ENCODE results near the gene CEP68.
A peak's percentile ranks its signal among the peaks of the same experiment; 100 is the strongest.
"Not testable (repeated sequence)": the region's sequence is repeated elsewhere in the genome, so short reads cannot be mapped to it uniquely, and the experiment has no call there.

CEP68 gene, protein sequence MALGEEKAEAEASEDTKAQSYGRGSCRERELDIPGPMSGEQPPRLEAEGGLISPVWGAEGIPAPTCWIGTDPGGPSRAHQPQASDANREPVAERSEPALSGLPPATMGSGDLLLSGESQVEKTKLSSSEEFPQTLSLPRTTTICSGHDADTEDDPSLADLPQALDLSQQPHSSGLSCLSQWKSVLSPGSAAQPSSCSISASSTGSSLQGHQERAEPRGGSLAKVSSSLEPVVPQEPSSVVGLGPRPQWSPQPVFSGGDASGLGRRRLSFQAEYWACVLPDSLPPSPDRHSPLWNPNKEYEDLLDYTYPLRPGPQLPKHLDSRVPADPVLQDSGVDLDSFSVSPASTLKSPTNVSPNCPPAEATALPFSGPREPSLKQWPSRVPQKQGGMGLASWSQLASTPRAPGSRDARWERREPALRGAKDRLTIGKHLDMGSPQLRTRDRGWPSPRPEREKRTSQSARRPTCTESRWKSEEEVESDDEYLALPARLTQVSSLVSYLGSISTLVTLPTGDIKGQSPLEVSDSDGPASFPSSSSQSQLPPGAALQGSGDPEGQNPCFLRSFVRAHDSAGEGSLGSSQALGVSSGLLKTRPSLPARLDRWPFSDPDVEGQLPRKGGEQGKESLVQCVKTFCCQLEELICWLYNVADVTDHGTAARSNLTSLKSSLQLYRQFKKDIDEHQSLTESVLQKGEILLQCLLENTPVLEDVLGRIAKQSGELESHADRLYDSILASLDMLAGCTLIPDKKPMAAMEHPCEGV

DNA sequence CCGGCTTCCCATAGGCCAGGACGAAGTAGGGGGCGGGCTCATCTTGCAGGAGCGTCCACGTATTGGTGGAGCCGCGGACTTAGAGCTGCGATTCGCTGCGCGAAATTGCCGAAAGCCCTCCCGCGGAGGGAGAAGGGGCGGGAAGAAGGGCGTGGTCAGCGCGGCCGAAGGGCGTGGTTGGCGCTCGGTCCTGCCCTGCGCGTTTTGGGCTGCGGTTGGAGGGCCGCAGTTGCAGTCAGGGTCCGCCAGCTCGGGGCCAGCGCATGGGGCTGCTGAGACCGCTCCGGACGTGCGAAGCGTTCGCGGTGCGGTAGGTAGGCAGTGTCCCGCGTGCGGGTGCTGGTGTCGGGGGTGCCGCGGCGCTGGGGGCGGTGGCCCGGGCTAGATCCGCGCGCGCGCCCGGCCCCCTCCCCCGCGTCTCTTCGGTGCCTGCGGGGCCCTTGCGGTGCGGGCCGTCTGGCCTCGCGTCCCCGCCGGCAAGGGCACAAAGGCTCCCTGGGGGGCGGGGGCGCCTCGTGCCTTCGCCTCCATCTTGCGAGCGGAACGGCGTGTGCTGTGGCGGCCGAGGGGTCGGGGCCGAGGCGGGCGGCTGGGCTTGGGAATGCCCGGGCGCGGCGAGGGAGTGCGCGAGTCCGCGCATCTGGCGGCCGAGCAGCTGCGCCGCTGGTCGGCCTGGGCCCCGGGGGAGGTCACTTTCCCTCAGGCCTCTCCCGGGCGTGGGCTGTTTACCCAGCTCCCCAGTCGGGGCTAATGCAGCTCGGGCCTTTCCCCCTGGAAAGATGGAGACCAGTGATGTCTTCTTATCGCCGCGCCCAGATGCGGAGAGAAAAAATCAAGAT, at the start of gene CEP68:
TSS of gene CEP68 (plus strand) at position 202 of the 839 bp plus-strand sequence. CDS start 13,029 bp downstream, outside the sequence.
- DNase-seq, result peak; percentile 95 to 96

DNA sequence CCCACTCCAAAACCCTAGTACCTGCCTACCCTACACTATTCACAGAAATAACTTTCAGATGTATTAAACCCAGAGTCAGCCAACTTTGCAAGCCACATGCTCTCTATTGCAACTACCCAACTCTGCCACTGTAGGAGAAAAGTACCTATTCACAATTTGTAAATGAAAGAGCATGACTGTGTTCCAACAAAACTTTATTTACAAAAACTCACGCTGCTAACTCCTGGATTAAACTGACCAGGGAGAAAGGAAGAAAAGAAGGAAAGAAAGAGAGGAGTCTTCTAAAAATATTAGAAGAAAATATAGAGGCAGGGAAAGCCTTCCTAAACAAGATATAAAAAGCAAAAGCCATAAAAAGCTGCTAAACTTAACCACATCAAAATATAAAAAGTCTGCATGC, 42.4 kb upstream of the CEP68 start:
- no peak for DNase-seq

DNA sequence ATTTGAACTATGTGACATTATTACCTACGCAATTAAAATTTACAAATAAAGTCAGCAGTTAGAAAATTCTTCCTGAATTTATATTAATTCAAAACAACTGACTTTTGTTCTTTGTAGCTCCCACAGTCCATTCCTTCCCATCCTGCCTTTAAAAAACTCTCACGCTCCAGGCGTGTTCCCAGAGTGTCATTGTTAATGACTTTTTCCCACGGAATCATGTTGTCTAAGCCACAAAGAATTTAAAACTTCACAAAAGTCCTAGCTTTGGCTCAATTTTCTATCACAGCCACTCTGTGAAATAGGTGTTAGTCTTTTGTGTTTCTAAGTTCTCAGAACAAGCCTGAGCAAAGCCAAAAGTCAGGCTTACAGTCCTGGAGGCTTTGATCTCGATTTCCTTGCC, 40.5 kb upstream of the CEP68 start:
- no peak for DNase-seq

DNA sequence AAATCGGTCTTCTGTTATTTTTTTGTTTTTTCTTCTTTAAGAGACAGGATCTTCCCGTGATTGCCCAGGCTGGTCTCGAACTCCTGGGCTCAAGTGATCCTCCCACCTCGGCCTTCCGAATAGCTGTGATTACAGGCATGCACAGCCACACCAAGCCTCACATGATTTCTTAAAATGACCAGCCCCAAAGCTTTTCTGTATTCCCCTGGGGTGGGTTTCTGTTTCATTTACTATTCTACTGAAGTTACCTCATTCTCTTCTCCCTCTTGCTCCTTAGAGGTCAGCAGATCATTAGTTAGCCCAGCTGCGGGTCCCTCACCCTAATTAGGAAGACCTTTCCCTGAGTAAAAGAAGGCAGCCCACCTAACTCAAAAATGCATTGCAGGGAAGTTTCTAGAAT, 39.4 kb upstream of the CEP68 start:
- no peak for DNase-seq

DNA sequence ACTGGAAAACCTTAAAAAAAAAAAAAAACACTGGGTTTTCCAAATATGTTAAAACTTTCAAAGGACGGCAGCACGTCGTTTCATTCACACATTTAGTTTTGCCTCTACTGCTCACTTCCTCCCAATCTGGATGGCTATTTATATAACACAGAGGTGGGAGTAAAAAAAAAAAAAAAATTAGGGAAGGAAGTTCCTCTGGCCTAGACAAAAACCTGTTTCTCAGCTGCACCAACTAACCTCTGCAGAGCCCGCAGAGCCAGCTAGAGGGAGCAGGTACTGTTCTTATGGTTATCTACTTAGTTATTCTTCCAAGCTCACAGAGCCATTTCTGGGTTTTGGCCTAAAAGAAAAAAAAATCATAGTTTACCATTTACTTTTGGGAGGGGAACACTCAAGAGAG, 38.9 kb upstream of the CEP68 start:
- no peak for DNase-seq

DNA sequence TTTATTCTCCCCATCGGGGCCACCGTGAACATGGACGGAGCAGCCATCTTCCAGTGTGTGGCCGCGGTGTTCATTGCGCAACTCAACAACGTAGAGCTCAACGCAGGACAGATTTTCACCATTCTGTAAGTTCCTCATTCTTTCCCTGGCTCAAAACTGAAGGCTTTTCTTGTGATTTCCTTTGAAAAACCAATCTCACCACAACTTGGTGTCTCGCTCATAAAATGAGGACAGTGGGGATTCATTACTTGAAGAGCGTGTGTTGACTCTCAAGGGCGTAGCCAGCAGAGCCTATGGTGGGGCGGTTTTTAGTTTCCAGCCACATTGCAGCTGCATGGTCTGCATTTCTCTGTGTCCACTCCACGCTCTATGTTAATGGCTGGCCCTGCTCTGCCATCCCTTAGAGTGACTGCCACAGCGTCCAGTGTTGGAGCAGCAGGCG, 38.1 kb upstream of the CEP68 start:
- DNase-seq, result no peak

DNA sequence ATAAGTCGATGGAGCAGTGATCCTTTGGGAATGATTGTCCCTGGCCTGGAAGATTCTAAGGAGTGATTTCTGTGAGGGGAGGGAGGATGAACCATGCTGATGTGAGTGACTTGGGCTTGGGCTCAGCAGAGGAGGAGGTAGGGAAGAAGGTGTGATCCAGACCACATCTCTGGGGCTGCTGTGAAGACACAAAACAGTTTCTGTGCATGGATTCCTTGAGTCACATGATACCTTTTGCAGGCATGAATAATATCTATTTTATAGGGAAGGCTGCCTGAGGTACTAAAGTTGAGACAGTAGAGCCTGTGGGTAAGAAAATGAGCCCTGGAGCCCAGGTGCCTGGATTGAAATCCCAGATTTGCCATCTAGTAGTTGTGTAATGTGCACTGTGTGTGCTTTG, 37.2 kb upstream of the CEP68 start:
- DNase-seq, result no peak

DNA sequence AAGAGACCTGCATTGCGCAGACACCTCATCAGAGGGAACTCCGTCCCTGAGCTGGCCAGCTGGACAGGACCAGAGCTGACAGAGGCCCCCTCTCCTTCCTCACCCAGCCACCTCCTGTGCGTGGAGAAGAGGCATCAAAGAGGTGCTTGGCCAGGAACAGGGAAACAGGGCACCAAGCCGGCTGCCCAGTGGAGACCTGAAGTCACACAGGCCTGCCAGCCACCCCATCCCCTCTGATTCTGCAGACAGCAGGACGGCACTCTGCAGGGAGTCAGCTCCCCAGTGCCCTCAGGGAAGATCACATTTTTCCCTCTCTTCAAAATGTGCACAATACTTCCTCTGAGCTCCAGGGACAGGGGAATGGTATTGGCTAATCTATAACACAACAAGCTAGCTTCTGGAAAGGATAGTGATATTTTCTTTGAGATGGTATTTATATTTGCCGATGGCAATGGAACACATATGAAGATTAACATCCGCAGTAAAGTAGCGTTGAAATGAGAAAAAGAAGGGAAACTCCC, 36.5 kb upstream of the CEP68 start:
- no peak for DNase-seq

DNA sequence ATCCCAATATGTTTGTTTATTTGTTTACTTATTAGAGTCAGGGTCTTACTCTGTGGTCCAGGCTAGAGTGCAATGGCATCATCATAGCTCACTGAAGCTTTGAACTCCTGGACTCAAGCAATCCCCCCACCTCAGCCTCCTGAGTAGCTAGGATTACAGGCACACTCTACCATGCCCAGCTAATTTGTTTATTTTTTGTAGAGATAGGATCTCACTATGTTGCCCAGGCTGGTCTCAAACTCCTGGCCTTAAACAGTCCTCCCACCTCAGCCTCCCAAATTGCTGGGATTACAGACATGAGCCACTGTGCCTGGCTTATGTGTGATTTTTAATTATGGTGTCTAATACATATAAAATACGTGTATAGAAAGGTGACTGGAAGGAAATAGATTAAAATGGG, 36.0 kb upstream of the CEP68 start:
- DNase-seq, result not testable (repeated sequence)

DNA sequence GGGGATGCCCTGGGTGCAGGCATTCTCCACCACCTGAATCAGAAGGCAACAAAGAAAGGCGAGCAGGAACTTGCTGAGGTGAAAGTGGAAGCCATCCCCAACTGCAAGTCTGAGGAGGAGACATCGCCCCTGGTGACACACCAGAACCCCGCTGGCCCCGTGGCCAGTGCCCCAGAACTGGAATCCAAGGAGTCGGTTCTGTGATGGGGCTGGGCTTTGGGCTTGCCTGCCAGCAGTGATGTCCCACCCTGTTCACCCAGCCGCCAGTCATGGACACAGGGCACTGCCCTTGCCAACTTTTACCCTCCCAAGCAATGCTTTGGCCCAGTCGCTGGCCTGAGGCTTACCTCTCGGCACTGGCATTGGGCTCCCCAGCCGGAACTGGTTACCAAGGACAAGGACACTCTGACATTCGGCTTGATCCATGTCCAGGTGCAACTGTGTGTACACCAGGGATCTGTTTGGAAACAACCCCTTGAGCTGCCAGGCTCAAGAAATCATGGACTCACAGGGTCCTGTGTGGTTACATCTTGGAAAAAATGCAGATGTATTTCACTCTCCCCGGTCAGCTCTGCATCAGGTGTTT, 35.2 kb upstream of the CEP68 start:
- no peak for DNase-seq

DNA sequence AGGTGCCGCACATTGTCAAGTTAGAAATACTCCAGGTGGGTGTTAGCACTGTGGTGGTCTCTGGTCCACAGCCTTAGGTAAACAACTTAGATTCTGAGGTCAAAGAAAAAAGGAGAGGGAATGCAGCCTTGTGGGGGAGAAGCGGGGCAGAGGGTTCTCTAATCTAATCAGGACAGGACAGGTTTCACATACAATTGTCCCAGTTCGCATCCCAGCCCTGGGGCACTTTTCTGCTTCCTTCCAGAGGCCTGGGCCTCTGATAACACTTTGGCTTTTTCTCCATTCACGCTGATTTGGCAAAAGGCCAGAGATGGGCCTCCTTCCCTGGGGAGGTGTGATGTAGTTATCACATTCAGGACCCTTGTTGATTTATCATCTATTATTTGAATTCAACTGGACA, 34.5 kb upstream of the CEP68 start:
- DNase-seq, result no peak

DNA sequence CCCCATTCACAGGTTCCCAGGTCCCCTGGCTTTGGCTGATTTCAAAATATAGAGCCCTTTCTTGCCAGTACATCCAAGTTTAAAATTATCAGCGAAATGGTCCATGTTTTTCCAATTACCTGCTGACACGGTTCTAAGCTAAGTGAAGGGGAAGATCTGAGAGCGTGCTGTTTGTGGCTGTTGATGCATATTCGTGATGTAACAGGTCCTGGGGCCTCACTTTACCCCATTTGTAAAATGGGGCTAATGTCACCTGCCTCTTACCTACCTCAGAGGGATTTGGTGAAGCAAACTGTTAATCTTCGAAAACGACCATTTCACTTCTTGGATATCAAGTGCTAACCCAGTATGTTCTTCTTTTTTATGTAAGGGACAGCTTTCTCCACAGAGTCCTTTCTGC, 34.0 kb upstream of the CEP68 start:
- DNase-seq, result no peak

DNA sequence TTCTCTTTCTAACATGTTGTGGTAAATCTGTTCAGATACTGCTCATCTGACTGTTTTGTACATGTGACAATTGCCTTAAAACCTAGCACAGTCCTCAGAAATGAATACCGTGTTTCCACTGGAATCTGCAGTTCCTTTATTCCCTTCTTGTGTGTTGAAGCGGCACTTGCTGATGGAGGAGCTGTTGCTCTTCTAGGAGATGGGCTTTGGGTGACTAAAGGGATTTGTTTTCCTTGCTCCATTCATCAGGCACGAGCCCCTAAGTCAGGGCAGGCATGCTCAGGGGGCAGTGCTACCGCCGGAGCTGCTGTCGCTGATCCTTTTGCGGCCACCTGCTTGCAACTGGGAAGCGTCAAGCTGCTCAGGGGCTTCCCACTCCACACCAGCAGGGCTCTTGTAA, 32.5 kb upstream of the CEP68 start:
- DNase-seq, result no peak

DNA sequence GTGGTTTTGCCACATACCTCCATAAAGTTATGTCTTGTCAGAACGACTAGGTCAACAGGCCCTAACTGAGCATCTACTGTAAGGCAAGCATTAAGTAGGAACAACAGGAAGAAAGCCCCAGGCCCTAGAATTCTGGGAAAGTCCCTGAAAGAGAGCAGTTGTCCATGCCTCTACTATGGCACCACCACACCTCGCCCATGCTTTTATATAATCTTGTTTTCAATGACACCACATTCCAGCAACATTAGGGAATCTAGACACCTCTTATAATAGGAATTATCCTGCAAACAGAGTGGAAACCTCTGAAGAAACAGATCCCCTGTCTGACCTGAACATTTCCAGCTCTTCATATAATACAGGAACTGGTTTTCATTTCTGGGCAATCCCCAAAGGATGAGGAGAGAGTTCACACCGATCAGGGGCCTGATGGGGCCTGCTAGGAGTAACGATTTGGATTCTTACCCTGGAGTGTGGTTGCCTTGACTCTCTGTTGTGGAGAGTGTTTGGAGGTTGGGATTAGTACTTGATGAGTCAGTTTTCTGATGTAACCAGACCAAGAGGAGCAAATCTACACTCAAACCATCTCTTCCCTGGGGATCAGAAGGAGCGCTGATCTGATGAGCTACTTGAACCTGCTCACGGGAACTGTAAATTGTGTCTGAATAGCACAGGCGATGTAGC, 31.9 kb upstream of the CEP68 start:
- no peak for DNase-seq

DNA sequence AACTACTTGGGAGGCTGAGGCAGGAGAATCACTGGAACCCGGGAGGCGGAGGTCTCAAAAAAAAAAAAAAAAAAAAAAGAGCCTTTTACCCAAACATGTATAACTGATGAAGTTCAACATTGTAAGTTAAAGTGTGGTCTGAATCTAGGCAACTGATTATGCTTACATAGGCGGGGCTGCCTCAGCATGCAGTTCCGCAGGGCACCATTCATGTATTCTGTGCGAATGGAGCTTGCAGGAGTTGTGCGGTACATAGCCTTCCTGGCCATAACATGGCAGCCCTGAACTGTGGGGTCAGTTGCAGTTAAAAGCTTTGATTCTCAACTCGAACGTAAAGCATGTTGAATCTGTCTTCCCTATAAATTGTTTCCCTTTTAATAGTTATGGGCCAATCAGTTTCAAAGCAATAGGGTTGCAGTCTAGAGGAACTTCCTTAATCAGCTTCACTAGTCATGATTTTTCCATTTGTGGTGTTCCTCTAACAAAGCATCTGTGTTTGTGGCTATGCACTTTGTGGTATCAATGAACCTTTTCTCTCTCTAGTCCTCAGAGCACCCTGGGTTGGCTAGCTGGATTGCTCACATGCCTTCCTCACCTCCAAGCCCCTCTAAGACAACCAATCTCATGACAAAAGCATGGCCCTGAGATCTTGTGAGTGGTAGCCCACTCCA, 30.6 kb upstream of the CEP68 start:
- DNase-seq, result no peak

DNA sequence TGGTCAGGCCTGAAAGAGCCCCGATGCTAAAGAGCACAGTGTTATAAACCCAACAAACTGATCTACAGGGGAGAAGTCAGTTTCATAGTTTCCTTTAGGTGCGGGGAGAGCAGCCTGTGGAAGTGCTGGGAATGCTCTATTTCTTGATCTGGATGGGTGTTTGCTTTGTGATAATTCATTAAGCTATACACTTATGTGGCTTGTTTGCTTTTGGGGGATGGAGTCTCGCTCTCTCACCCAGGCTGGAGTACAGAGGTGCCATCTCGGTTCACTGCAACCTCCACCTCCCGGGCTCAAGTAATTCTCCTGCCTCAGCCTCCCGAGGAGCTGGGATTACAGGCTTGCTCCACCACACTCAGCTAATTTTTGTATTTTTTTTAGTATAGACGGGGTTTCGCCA, 30.1 kb upstream of the CEP68 start:
- no peak for DNase-seq

DNA sequence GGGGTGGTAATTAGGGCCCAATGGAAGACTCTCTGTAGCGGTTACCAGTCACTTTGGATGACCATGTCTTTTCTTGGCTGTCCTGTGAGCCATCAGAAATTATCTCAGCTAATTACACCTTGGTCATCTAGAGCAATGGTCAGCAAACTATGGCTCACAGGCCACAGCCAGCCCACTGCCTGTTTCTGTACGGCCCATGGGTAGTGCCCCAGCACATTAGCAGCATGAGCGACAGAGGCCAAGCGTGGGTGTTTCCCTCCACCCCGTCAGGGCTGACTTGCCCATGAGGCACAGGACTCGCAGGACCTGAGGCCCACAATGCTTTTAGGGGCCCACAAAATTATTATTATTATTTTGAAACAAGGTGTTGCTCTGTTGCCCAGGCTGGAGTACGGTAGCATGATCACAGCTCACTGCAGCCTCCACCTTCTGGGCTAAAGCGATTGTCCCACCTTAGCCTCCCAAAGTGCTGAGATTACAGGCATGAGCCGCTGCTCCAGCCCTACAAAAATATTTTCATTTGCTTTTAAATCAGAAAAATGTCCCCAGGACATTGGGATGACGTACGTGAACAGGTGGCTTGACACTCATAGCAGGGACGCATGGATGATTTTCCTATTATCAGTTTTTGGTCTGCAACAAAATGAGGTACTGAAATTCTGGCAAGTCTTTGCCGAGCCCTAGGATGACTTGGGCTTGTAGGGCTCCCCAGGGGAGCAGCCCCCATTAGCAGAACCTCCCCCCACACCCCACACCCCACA, 29.3 kb upstream of the CEP68 start:
- no peak for DNase-seq

DNA sequence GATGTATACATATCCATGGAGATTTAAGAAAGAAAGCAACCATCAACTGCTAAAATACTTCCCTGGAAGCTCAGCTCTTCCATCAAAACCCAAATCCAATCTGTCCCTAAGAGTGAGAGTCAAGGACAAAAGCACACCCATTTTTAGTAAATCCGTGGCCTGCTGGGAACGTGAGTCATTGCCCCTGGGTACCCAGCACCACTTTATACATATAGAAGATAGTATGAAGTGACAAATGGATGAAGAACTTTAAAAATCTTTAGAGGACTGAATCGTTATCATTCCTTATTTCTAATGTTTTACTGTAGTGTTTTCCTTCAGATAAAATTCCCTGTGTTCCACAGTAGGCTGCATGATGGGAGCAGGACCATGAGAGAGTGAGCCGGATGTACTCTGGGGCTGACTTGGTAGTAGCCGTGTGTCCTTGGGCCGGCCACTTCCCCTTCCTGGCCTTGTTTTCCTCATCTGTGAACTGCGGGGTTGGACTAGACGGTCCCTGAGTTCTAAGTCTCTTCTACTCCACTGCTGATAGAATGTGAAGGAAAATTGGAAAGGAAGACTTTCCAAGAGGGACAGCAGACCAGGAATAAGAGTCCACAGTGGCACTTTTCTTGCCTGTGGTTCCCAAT, 28.5 kb upstream of the CEP68 start:
- no peak for DNase-seq

DNA sequence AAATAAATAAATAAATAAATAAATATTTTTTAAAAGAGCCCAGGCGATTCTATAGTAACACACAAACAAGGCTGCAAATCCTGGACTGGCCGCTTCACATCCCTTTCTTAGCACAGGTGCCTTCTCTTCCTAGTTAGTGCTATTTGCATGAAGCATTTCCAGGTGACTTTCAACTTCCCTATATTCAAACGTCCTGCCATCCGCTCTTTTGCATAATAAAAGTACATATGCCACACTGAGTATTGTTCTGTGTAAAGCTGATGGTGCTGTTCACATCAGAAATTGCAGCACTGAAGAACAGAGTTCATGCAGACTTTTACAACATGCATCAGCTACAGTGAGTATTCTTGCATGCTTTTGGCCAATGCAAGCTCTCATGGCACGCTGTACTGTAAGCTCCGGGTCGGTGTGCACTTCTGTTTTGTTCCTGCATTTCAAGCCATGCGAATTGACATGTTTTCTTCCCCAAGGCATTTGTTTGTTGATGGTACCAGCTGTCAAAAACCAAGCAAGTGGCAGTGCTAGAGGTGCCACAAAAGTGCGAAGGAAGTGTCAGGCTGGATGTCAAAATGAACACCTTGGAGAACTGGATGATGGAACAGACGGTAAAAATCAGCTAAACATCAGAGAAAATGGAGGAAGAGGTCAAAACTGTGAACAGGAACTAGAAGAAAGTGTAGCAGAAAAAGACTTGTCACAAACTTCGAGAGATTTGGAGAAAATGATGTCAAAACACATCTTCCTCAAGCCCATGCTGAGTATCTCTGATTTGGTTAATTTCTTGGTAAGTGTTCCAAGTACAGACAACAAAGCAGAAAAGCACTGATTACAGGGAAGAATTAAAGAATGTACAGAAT, 25.5 kb upstream of the CEP68 start:
- no peak for DNase-seq

Data from activated CD4-positive, alpha-beta T cell treated with anti-CD3 and anti-CD28 coated beads, Interleukin-2, amount 50 U/mL, for 4 hours (primary cell).